Mesendoderm (in vitro differentiated cells): Measurements from ENCODE around the gene MAU2.

Experiments
- DNase-seq: peaks from one replicate; pipeline ENCODE4 v3.0.0; 2013
- H2AK5ac ChIP-seq: 2 replicates; pipeline ENCODE4 v1.6.1; 2013; ENCODE audit warnings: low read length, inconsistent platforms
- H2BK120ac ChIP-seq: 2 replicates; pipeline ENCODE4 v1.6.1; 2013; ENCODE audit warnings: low read depth, mild to moderate bottlenecking, low read length, moderate library complexity, mixed read lengths
- H2BK15ac ChIP-seq: replicated peaks from 2 replicates; pipeline ENCODE4 v1.6.1; 2013; ENCODE audit warnings: low read depth, mild to moderate bottlenecking, moderate library complexity
- H2BK5ac ChIP-seq: 2 replicates; pipeline ENCODE4 v1.6.1; 2013; ENCODE audit warnings: low read length, inconsistent platforms
- H3K18ac ChIP-seq: 2 replicates; pipeline ENCODE4 v1.6.1; 2013; ENCODE audit warnings: mild to moderate bottlenecking, low read length, mixed read lengths
- H3K23ac ChIP-seq: one replicate; pipeline ENCODE4 v1.6.1; 2013; ENCODE audit warnings: low read length
- H3K27ac ChIP-seq: 2 replicates; pipeline ENCODE4 v1.5.1; 2013; ENCODE audit warnings: low read depth, mild to moderate bottlenecking, inconsistent platforms, low read length, moderate library complexity
- H3K27me3 ChIP-seq: 2 replicates; pipeline ENCODE4 v1.6.1; 2013; ENCODE audit warnings: low read length, control low read depth, mild to moderate bottlenecking, inconsistent platforms; ENCODE audit not compliant: insufficient read depth, poor library complexity
- H3K36me3 ChIP-seq: 2 replicates; pipeline ENCODE4 v1.6.1; 2013; ENCODE audit warnings: low read length, inconsistent platforms; ENCODE audit not compliant: control insufficient read depth, insufficient read depth
- H3K4ac ChIP-seq: one replicate; pipeline ENCODE4 v1.6.1; 2013; ENCODE audit warnings: low read depth, mild to moderate bottlenecking, low read length, moderate library complexity
- H3K4me1 ChIP-seq: 2 replicates; pipeline ENCODE4 v1.6.1; 2013; ENCODE audit warnings: low read depth, low read length, inconsistent platforms; ENCODE audit not compliant: control insufficient read depth
- H3K4me2 ChIP-seq: 2 replicates; pipeline ENCODE4 v1.6.1; 2013; ENCODE audit warnings: low read length
- H3K4me3 ChIP-seq: 2 replicates; pipeline ENCODE4 v1.5.1; 2013; ENCODE audit warnings: mild to moderate bottlenecking, low read length
- H3K56ac ChIP-seq: one replicate; pipeline ENCODE4 v1.6.1; 2013; ENCODE audit warnings: low read length
- H3K79me1 ChIP-seq: 2 replicates; pipeline ENCODE4 v1.6.1; 2013; ENCODE audit warnings: low read length, inconsistent platforms
- H3K79me2 ChIP-seq: 2 replicates; pipeline ENCODE4 v1.6.1; 2013; ENCODE audit warnings: mild to moderate bottlenecking, low read length; ENCODE audit not compliant: control insufficient read depth, insufficient read depth
- H3K9ac ChIP-seq: 2 replicates; pipeline ENCODE4 v1.6.1; 2013; ENCODE audit warnings: low read length, inconsistent platforms
- H4K5ac ChIP-seq: one replicate; pipeline ENCODE4 v1.6.1; 2013; ENCODE audit warnings: low read length
- H4K8ac ChIP-seq: one replicate; pipeline ENCODE4 v1.6.1; 2013; ENCODE audit warnings: low read depth, mild to moderate bottlenecking, control low read depth, low read length, moderate library complexity
- WGBS: extraction: QIAGEN DNeasy Blood & Tissue Kit; methylation state at CpG from one replicate; pipeline ENCODE4 v1.1.7; 2013; ENCODE audit warnings: low lambda C conversion rate, missing lambda C conversion rate; ENCODE audit not compliant: insufficient coverage; ENCODE audit errors: extremely low coverage; 5-methylcytosine and 5-hydroxymethylcytosine counted together

MAU2 gene

GRCh38 chr19:19276386-19276785, 44.2 kb upstream of the MAU2 start:
- Histone ChIP-seq H3K4me1 (no peaks in the 10 kb centered on the region), H3K27ac (no peak overlapping the region), H3K79me2 (no peaks in the 10 kb centered on the region), H3K23ac (no peak overlapping the region), H2AK5ac (no peak overlapping the region), H3K9ac (no peak overlapping the region), H3K18ac (no peak overlapping the region), H3K4ac (no peak overlapping the region), H3K27me3 (no peaks in the 10 kb centered on the region), H3K79me1 (no peaks in the 10 kb centered on the region), H2BK5ac (no peak overlapping the region), H3K4me3 (no peak overlapping the region), H3K4me2 (no peak overlapping the region), H2BK120ac (no peak overlapping the region), H4K5ac (no peak overlapping the region), H4K8ac (no peak overlapping the region), H3K36me3 (peaks cover 5% of the 10 kb centered on the region), H3K56ac (no peak overlapping the region), H2BK15ac (no peak overlapping the region)
- WGBS: no CpG with 5 or more reads among the region's 12 CpGs
- no peak for DNase-seq

GRCh38 chr19:19276851-19277250, 43.8 kb upstream of the MAU2 start:
- Histone ChIP-seq H3K4me1 (no peaks in the 10 kb centered on the region), H2BK120ac (no peak overlapping the region), H4K8ac (no peak overlapping the region), H3K36me3 (peaks cover 5% of the 10 kb centered on the region), H3K4ac (no peak overlapping the region), H3K4me3 (no peak overlapping the region), H3K79me2 (no peaks in the 10 kb centered on the region), H3K27me3 (no peaks in the 10 kb centered on the region), H3K4me2 (no peak overlapping the region), H3K27ac (no peak overlapping the region), H3K18ac (no peak overlapping the region), H2BK15ac (no peak overlapping the region), H4K5ac (no peak overlapping the region), H3K56ac (no peak overlapping the region), H3K23ac (no peak overlapping the region), H2BK5ac (no peak overlapping the region), H3K9ac (no peak overlapping the region), H3K79me1 (no peaks in the 10 kb centered on the region), H2AK5ac (no peak overlapping the region)
- WGBS: no CpG with 5 or more reads among the region's 20 CpGs
- no peak for DNase-seq

DNA sequence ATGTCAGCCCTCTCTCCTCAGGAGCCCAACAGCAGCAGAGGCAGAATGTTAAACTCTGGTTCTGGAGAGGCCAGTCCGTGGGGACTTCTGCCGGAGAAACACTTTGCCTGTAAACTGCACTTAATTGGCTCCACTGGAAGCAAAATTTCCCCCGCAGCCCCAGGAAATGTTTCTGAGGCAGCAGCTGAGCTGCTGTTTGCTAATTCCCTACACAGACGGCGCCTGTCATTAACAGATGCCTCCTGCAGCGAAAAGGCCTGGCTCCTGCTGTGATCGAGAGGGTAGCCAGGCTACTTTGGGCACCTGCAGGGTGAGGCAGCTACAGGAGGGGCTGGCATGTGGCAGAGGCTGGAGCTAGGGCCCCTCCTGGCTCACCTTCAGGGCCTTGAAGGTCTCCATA, 42.3 kb upstream of the MAU2 start:
- Histone ChIP-seq H3K4ac (no peak overlapping the region), H3K79me1 (no peaks in the 10 kb centered on the region), H2BK15ac (no peak overlapping the region), H3K27me3 (no peaks in the 10 kb centered on the region), H3K4me2 (no peak overlapping the region), H3K23ac (no peak overlapping the region), H3K56ac (no peak overlapping the region), H3K36me3 (peaks cover 5% of the 10 kb centered on the region), H3K4me3 (no peak overlapping the region), H4K8ac (no peak overlapping the region), H2BK5ac (no peak overlapping the region), H3K79me2 (no peaks in the 10 kb centered on the region), H3K4me1 (no peaks in the 10 kb centered on the region), H2BK120ac (no peak overlapping the region), H2AK5ac (no peak overlapping the region), H3K27ac (no peak overlapping the region), H3K18ac (no peak overlapping the region), H4K5ac (no peak overlapping the region), H3K9ac (no peak overlapping the region)
- no CpG with 5 or more reads among the region's 7 CpGs for WGBS
- no peak for DNase-seq

DNA sequence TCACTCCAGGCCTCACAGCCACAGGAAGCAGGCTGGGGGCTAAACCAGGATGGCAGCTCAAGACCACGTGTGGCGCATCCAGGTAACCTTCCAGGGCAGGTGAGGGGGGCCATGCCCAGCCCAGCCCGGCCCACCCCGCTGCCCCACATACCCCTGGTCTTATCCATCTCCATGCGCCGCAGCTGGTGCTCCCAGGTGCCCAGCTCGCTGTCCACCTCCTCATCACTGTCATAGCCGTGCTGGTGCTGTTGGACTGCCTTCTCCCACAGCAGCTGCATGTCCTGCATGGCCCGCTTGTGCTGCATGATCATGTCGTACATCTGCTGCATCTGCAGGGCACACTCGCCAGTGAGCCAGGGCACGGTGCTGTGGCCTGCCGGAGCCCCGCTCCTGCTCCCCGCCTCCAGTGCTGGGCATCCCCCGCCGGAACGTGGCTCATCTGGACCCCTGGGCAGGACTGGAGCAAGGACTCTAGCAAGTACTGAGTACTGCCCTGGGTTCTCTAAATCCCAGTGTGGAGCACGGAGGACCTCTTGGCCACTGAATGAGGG, 41.5 kb upstream of the MAU2 start:
- no peak overlapping the region for H3K56ac ChIP-seq
- no peak overlapping the region for H2BK15ac ChIP-seq
- no peak overlapping the region for H3K4me2 ChIP-seq
- no peak overlapping the region for H3K4ac ChIP-seq
- H3K18ac ChIP-seq: no peak overlapping the region
- no peak overlapping the region for H2AK5ac ChIP-seq
- H3K9ac ChIP-seq: no peak overlapping the region
- no peak overlapping the region for H4K5ac ChIP-seq
- no peak overlapping the region for H3K4me3 ChIP-seq
- no peaks in the 10 kb centered on the region for H3K27me3 ChIP-seq
- H4K8ac ChIP-seq: no peak overlapping the region
- no peaks in the 10 kb centered on the region for H3K4me1 ChIP-seq
- no CpG with 5 or more reads among the region's 19 CpGs for WGBS
- H3K23ac ChIP-seq: no peak overlapping the region
- H2BK5ac ChIP-seq: no peak overlapping the region
- DNase-seq: no peak
- no peaks in the 10 kb centered on the region for H3K79me2 ChIP-seq
- peaks cover 5% of the 10 kb centered on the region for H3K36me3 ChIP-seq
- H2BK120ac ChIP-seq: no peak overlapping the region
- no peaks in the 10 kb centered on the region for H3K79me1 ChIP-seq
- no peak overlapping the region for H3K27ac ChIP-seq

GRCh38 chr19:19279853-19280252, 40.8 kb upstream of the MAU2 start:
- WGBS: no CpG with 5 or more reads among the region's 16 CpGs
- H3K4ac ChIP-seq: no peak overlapping the region
- H2BK120ac ChIP-seq: no peak overlapping the region
- no peak overlapping the region for H4K5ac ChIP-seq
- no peak overlapping the region for H3K23ac ChIP-seq
- no peak overlapping the region for H3K18ac ChIP-seq
- H3K27me3 ChIP-seq: no peaks in the 10 kb centered on the region
- no peak overlapping the region for H3K4me3 ChIP-seq
- no peak for DNase-seq
- no peak overlapping the region for H2BK15ac ChIP-seq
- H3K79me1 ChIP-seq: no peaks in the 10 kb centered on the region
- no peak overlapping the region for H3K4me2 ChIP-seq
- H2BK5ac ChIP-seq: no peak overlapping the region
- H3K27ac ChIP-seq: no peak overlapping the region
- H3K4me1 ChIP-seq: no peaks in the 10 kb centered on the region
- H3K9ac ChIP-seq: no peak overlapping the region
- no peak overlapping the region for H2AK5ac ChIP-seq
- no peak overlapping the region for H4K8ac ChIP-seq
- H3K36me3 ChIP-seq: peaks cover 5% of the 10 kb centered on the region
- no peaks in the 10 kb centered on the region for H3K79me2 ChIP-seq
- H3K56ac ChIP-seq: no peak overlapping the region

DNA sequence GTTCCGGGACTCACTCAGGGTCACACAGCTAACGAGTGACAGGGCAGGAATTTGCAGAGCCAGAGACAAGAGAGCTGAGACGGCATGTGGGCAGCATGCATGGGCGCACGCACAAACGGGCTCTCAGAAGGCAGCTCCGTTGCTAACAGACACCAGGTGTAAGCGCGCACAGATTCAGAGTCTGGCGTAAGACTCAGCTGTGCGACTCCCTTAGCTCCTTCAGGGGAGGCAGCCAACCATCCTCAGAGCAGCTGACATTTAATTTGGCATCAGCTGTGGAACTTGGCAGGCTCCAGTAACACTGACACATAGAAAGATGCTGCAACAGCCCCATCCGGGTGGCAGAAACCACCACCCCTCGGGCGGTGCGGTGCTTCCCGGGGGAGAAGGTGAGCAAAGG, 40.1 kb upstream of the MAU2 start:
- Histone ChIP-seq H3K27ac (no peak overlapping the region), H3K4me2 (no peak overlapping the region), H3K4me1 (no peaks in the 10 kb centered on the region), H3K4me3 (no peak overlapping the region), H3K27me3 (no peaks in the 10 kb centered on the region), H3K79me2 (no peaks in the 10 kb centered on the region), H4K8ac (no peak overlapping the region), H3K36me3 (peaks cover 5% of the 10 kb centered on the region), H4K5ac (no peak overlapping the region), H2BK120ac (no peak overlapping the region), H2BK15ac (no peak overlapping the region), H3K4ac (no peak overlapping the region), H3K18ac (no peak overlapping the region), H3K9ac (no peak overlapping the region), H3K56ac (no peak overlapping the region), H2BK5ac (no peak overlapping the region), H3K23ac (no peak overlapping the region), H2AK5ac (no peak overlapping the region), H3K79me1 (no peaks in the 10 kb centered on the region)
- no peak for DNase-seq
- no CpG with 5 or more reads among the region's 16 CpGs for WGBS
